Mononuclear cell (primary cell): ENCODE data around the gene BRSK1. TPM values are rescaled to one million over a fixed set of nuclear protein-coding genes. Genes with fewer than 3 reads are reported as not detected.

Experiments used
- H3K27me3 ChIP-seq: 2 replicates; pipeline ENCODE4 v1.6.0; 2011; ENCODE audit warnings: low read length, control low read depth; ENCODE audit not compliant: insufficient read depth
- H3K4me1 ChIP-seq: 2 replicates; pipeline ENCODE4 v1.5.1; 2011; ENCODE audit warnings: mild to moderate bottlenecking, low read length, control low read depth; ENCODE audit not compliant: insufficient read depth
- H3K4me3 ChIP-seq: 2 replicates; pipeline ENCODE4 v1.5.1; 2011; ENCODE audit warnings: mild to moderate bottlenecking, low read length, moderate library complexity
- H3K9me3 ChIP-seq: 2 replicates; pipeline ENCODE4 v1.5.1; 2011; ENCODE audit warnings: low read depth, mild to moderate bottlenecking, control low read depth, low read length
- total RNA-seq: library from RNA; depleted of rRNA; stranded (reverse); fragments of >200 nt; gene quantifications from one replicate; pipeline ENCODE4 v1.2.3, GENCODE V29; 2012

The BRSK1 gene
- total RNA-seq, 1 donor = 0.52 TPM

GRCh38 chr19:55301459-55302317 lies 17.9 kb downstream of the BRSK1 start:
- Histone ChIP-seq H3K27me3 (no peaks in the 10 kb centered on the region), H3K4me1 (peaks cover 13% of the 10 kb centered on the region), H3K4me3 (peak overlapping the region; percentile 29), H3K9me3 (no peaks in the 10 kb centered on the region)

GRCh38 chr19:55302318-55302703 lies 18.5 kb downstream of the BRSK1 start:
- no peaks in the 10 kb centered on the region for H3K27me3 ChIP-seq
- H3K4me1 ChIP-seq = peaks cover 13% of the 10 kb centered on the region
- peak overlapping the region; percentile 29 for H3K4me3 ChIP-seq
- H3K9me3 ChIP-seq = no peaks in the 10 kb centered on the region

GRCh38 chr19:55303477-55303876 lies 19.7 kb downstream of the BRSK1 start:
- H3K27me3 ChIP-seq = no peaks in the 10 kb centered on the region
- no peaks in the 10 kb centered on the region for H3K9me3 ChIP-seq
- H3K4me1 ChIP-seq = peaks cover 13% of the 10 kb centered on the region
- no peak overlapping the region for H3K4me3 ChIP-seq

GRCh38 chr19:55304279-55304978 lies 20.6 kb downstream of the BRSK1 start:
- Histone ChIP-seq H3K4me3 (no peak overlapping the region), H3K27me3 (no peaks in the 10 kb centered on the region), H3K9me3 (no peaks in the 10 kb centered on the region), H3K4me1 (peaks cover 13% of the 10 kb centered on the region)

GRCh38 chr19:55304980-55305379 lies 21.2 kb downstream of the BRSK1 start:
- Histone ChIP-seq H3K9me3 (no peaks in the 10 kb centered on the region), H3K4me3 (no peak overlapping the region), H3K4me1 (peaks cover 13% of the 10 kb centered on the region), H3K27me3 (no peaks in the 10 kb centered on the region)

- Histone ChIP-seq H3K4me3 (no peak overlapping the region), H3K4me1 (peaks cover 13% of the 10 kb centered on the region), H3K9me3 (no peaks in the 10 kb centered on the region), H3K27me3 (no peaks in the 10 kb centered on the region)
Measured at GRCh38 chr19:55305491-55305890, 21.7 kb downstream of the BRSK1 start.

- peaks cover 13% of the 10 kb centered on the region for H3K4me1 ChIP-seq
- no peak overlapping the region for H3K4me3 ChIP-seq
- no peaks in the 10 kb centered on the region for H3K27me3 ChIP-seq
- H3K9me3 ChIP-seq = no peaks in the 10 kb centered on the region
Measured at GRCh38 chr19:55305983-55306562, 22.3 kb downstream of the BRSK1 start.

GRCh38 chr19:55306712-55307111 lies 22.9 kb downstream of the BRSK1 start:
- Histone ChIP-seq H3K27me3 (no peaks in the 10 kb centered on the region), H3K4me1 (peaks cover 8% of the 10 kb centered on the region), H3K9me3 (no peaks in the 10 kb centered on the region), H3K4me3 (no peak overlapping the region)

- H3K4me1 ChIP-seq = no peaks in the 10 kb centered on the region
- no peak overlapping the region for H3K4me3 ChIP-seq
- no peaks in the 10 kb centered on the region for H3K27me3 ChIP-seq
- H3K9me3 ChIP-seq = no peaks in the 10 kb centered on the region
Measured at GRCh38 chr19:55308281-55308680, 24.5 kb downstream of the BRSK1 start.

- no peaks in the 10 kb centered on the region for H3K9me3 ChIP-seq
- no peaks in the 10 kb centered on the region for H3K4me1 ChIP-seq
- no peak overlapping the region for H3K4me3 ChIP-seq
- no peaks in the 10 kb centered on the region for H3K27me3 ChIP-seq
Measured at GRCh38 chr19:55309448-55309847, 25.7 kb downstream of the BRSK1 start.

- no peak overlapping the region for H3K4me3 ChIP-seq
- no peaks in the 10 kb centered on the region for H3K4me1 ChIP-seq
- H3K9me3 ChIP-seq = no peaks in the 10 kb centered on the region
- H3K27me3 ChIP-seq = no peaks in the 10 kb centered on the region
Measured at GRCh38 chr19:55310498-55310897, 26.7 kb downstream of the BRSK1 start.

GRCh38 chr19:55311397-55311796 lies 27.6 kb downstream of the BRSK1 start:
- Histone ChIP-seq H3K9me3 (no peaks in the 10 kb centered on the region), H3K4me3 (no peak overlapping the region), H3K27me3 (no peaks in the 10 kb centered on the region), H3K4me1 (no peaks in the 10 kb centered on the region)

GRCh38 chr19:55311797-55312196 lies 28.0 kb downstream of the BRSK1 start:
- Histone ChIP-seq H3K4me1 (no peaks in the 10 kb centered on the region), H3K27me3 (no peaks in the 10 kb centered on the region), H3K9me3 (no peaks in the 10 kb centered on the region), H3K4me3 (no peak overlapping the region)

GRCh38 chr19:55312621-55313512 lies 29.1 kb downstream of the BRSK1 start:
- Histone ChIP-seq H3K4me1 (no peaks in the 10 kb centered on the region), H3K4me3 (no peak overlapping the region), H3K9me3 (no peaks in the 10 kb centered on the region), H3K27me3 (no peaks in the 10 kb centered on the region)
